GM18907 (cell line): ENCODE results near the gene PEAK3.
A peak's percentile ranks its signal among the peaks of the same experiment; 100 is the strongest.

Experiments
- ATAC-seq: cut with Tn5 transposase; IDR thresholded peaks from one replicate; pipeline ENCODE4 v1.9.1; 2021; ENCODE audit warnings: mild to moderate bottlenecking, moderate library complexity; ENCODE audit not compliant: unreplicated experiment

PEAK3 gene

GRCh38 chr19:2282062-2282861, at the start of gene PEAK3:
Gene PEAK3, minus strand, starts transcription at chr19:2282175. Its CDS starts 1,244 bp downstream, at chr19:2280931.
- ATAC-seq = no peak

- no peak for ATAC-seq
Measured at GRCh38 chr19:2330632-2331284, 48.8 kb upstream of the PEAK3 start.

GRCh38 chr19:2330255-2330631, 48.3 kb upstream of the PEAK3 start:
- no peak for ATAC-seq

GRCh38 chr19:2329501-2329916, 47.5 kb upstream of the PEAK3 start:
- no peak for ATAC-seq

GRCh38 chr19:2329149-2329478, 47.1 kb upstream of the PEAK3 start:
- no peak for ATAC-seq

- peak; percentile 57 for ATAC-seq
Measured at GRCh38 chr19:2328401-2329148, 46.6 kb upstream of the PEAK3 start, which contains the start of the genes LSM7 and SPPL2B. Gene LSM7, minus strand, starts transcription at chr19:2328586. Its CDS starts 20 bp downstream, at chr19:2328566. Gene SPPL2B, plus strand, starts transcription at chr19:2328684. Its CDS starts 26 bp downstream, at chr19:2328710.

- peak; percentile 6 for ATAC-seq
Measured at GRCh38 chr19:2327773-2328400, 45.9 kb upstream of the PEAK3 start.

GRCh38 chr19:2326699-2327360, 44.9 kb upstream of the PEAK3 start:
- no peak for ATAC-seq

GRCh38 chr19:2325281-2326046, 43.5 kb upstream of the PEAK3 start:
- no peak for ATAC-seq

GRCh38 chr19:2324220-2324948, 42.4 kb upstream of the PEAK3 start:
- ATAC-seq = no peak

GRCh38 chr19:2323707-2324106, 41.7 kb upstream of the PEAK3 start:
- ATAC-seq = no peak

GRCh38 chr19:2321565-2322283, 39.7 kb upstream of the PEAK3 start:
- no peak for ATAC-seq

- no peak for ATAC-seq
Measured at GRCh38 chr19:2320939-2321338, 39.0 kb upstream of the PEAK3 start.

GRCh38 chr19:2320049-2320448, 38.1 kb upstream of the PEAK3 start:
- ATAC-seq = no peak

GRCh38 chr19:2319551-2319950, 37.6 kb upstream of the PEAK3 start:
- ATAC-seq = no peak

- ATAC-seq = no peak
Measured at GRCh38 chr19:2318923-2319322, 36.9 kb upstream of the PEAK3 start.

- no peak for ATAC-seq
Measured at GRCh38 chr19:2317756-2318155, 35.8 kb upstream of the PEAK3 start.

- no peak for ATAC-seq
Measured at GRCh38 chr19:2317300-2317699, 35.3 kb upstream of the PEAK3 start.
